IPS-11a (cell line): ENCODE data around the gene IMPACT.

Experiments used
- H3K4me3 ChIP-seq: one replicate; pipeline ENCODE4 v1.5.1; 2013; ENCODE audit warnings: low read depth, low read length, control low read depth

IMPACT gene

GRCh38 chr18:24420551-24420950 is 5.9 kb upstream of the IMPACT start:
- H3K4me3 ChIP-seq = no peak overlapping the region

- H3K4me3 ChIP-seq = no peak overlapping the region
These were observed 4.6 kb upstream of the IMPACT start for GRCh38 chr18:24421831-24422230.

GRCh38 chr18:24426073-24426397 is 435 bp upstream of the IMPACT start:
- peak overlapping the region; percentile 82 for H3K4me3 ChIP-seq

- H3K4me3 ChIP-seq = peak overlapping the region; percentile 82
These were observed 1.0 kb downstream of the IMPACT start for GRCh38 chr18:24427484-24427883.

- H3K4me3 ChIP-seq = no peak overlapping the region
These were observed 2.2 kb downstream of the IMPACT start for GRCh38 chr18:24428709-24429108.

- H3K4me3 ChIP-seq = no peak overlapping the region
These were observed 2.7 kb downstream of the IMPACT start for GRCh38 chr18:24429188-24429587.

- no peak overlapping the region for H3K4me3 ChIP-seq
These were observed 6.1 kb downstream of the IMPACT start for GRCh38 chr18:24432618-24433017.

- H3K4me3 ChIP-seq = no peak overlapping the region
These were observed 10.5 kb downstream of the IMPACT start for GRCh38 chr18:24436939-24437338.

- H3K4me3 ChIP-seq = no peak overlapping the region
These were observed 17.4 kb downstream of the IMPACT start for GRCh38 chr18:24443870-24444269.

GRCh38 chr18:24446453-24446852 is 20.0 kb downstream of the IMPACT start:
- no peak overlapping the region for H3K4me3 ChIP-seq

GRCh38 chr18:24446953-24447538 is 20.6 kb downstream of the IMPACT start:
- no peak overlapping the region for H3K4me3 ChIP-seq

- no peak overlapping the region for H3K4me3 ChIP-seq
These were observed 21.5 kb downstream of the IMPACT start for GRCh38 chr18:24447961-24448360.

GRCh38 chr18:24456549-24456948 is 30.1 kb downstream of the IMPACT start:
- H3K4me3 ChIP-seq = no peak overlapping the region

- H3K4me3 ChIP-seq = no peak overlapping the region
These were observed 33.3 kb downstream of the IMPACT start for GRCh38 chr18:24459772-24460171.

- no peak within 1 kb of the TSS for H3K4me3 ChIP-seq
These were observed 33.9 kb downstream of the IMPACT start, which contains the start of gene HRH4 for GRCh38 chr18:24460388-24460787. HRH4 (plus strand) TSS chr18:24460637; CDS start chr18:24460729, 92 bp downstream.

GRCh38 chr18:24461996-24462395 is 35.5 kb downstream of the IMPACT start:
- no peak overlapping the region for H3K4me3 ChIP-seq

GRCh38 chr18:24462838-24463775 is 36.6 kb downstream of the IMPACT start:
- no peak overlapping the region for H3K4me3 ChIP-seq

- no peak overlapping the region for H3K4me3 ChIP-seq
These were observed 39.0 kb downstream of the IMPACT start for GRCh38 chr18:24465486-24465885.

- no peak overlapping the region for H3K4me3 ChIP-seq
These were observed 40.3 kb downstream of the IMPACT start for GRCh38 chr18:24466771-24467170.

- no peak overlapping the region for H3K4me3 ChIP-seq
These were observed 43.6 kb downstream of the IMPACT start for GRCh38 chr18:24470022-24470618.

GRCh38 chr18:24470805-24471204 is 44.3 kb downstream of the IMPACT start:
- no peak overlapping the region for H3K4me3 ChIP-seq

GRCh38 chr18:24472591-24472990 is 46.1 kb downstream of the IMPACT start:
- no peak overlapping the region for H3K4me3 ChIP-seq
